ENCODE measurements around the gene SPAG4.

- TF ChIP-seq CTCF (IDR thresholded peaks at IDR 0.05) (no peak), ZFX (IDR thresholded peaks at IDR 0.05; ENCODE audit: borderline replicate concordance) (no peak)
Observed at GRCh38 chr20:35579196-35579595, 36.4 kb upstream of the SPAG4 start.
